Measurements from ENCODE around the gene EHMT1.

The EHMT1 gene

GRCh38 chr9:137837345-137838278 is 218.8 kb downstream of the EHMT1 start:
- Histone ChIP-seq H3K4me1 (ENCODE audit: control insufficient read depth, insufficient read depth, low read length, unreplicated experiment) (no peaks in the 10 kb centered on the region), H3K4me3 (ENCODE audit: low read depth, low read length) (no peak overlapping the region), H3K27ac (ENCODE audit: low read depth, low read length) (no peak overlapping the region), H2AFZ (ENCODE audit: low read length, unreplicated experiment) (no peak overlapping the region), H3K36me3 (ENCODE audit: insufficient read depth, low read length) (peaks cover 8% of the 10 kb centered on the region), H3K79me2 (ENCODE audit: control insufficient read depth, insufficient read depth, low read length, unreplicated experiment) (no peaks in the 10 kb centered on the region), H3K27me3 (ENCODE audit: insufficient read depth, low read length) (no peaks in the 10 kb centered on the region)

- Histone ChIP-seq H3K79me2 (ENCODE audit: control insufficient read depth, insufficient read depth, low read length, unreplicated experiment) (no peaks in the 10 kb centered on the region), H3K27ac (ENCODE audit: low read depth, low read length) (no peak overlapping the region), H3K4me1 (ENCODE audit: control insufficient read depth, insufficient read depth, low read length, unreplicated experiment) (no peaks in the 10 kb centered on the region), H3K4me3 (ENCODE audit: low read depth, low read length) (no peak overlapping the region), H2AFZ (ENCODE audit: low read length, unreplicated experiment) (no peak overlapping the region), H3K36me3 (ENCODE audit: insufficient read depth, low read length) (peaks cover 4% of the 10 kb centered on the region; the same call in 1 of the 2 replicates), H3K27me3 (ENCODE audit: insufficient read depth, low read length) (no peaks in the 10 kb centered on the region)
These were observed 219.8 kb downstream of the EHMT1 start for GRCh38 chr9:137838576-137838975.

- Histone ChIP-seq H3K36me3 (ENCODE audit: insufficient read depth, low read length) (no peaks in the 10 kb centered on the region), H3K27me3 (ENCODE audit: insufficient read depth, low read length) (no peaks in the 10 kb centered on the region), H3K4me3 (ENCODE audit: low read depth, low read length) (no peak overlapping the region), H3K79me2 (ENCODE audit: control insufficient read depth, insufficient read depth, low read length, unreplicated experiment) (no peaks in the 10 kb centered on the region), H2AFZ (ENCODE audit: low read length, unreplicated experiment) (no peak overlapping the region), H3K4me1 (ENCODE audit: control insufficient read depth, insufficient read depth, low read length, unreplicated experiment) (no peaks in the 10 kb centered on the region), H3K27ac (ENCODE audit: low read depth, low read length) (no peak overlapping the region)
These were observed 224.6 kb downstream of the EHMT1 start for GRCh38 chr9:137843355-137843754.

GRCh38 chr9:137851516-137852267 is 232.9 kb downstream of the EHMT1 start:
- Histone ChIP-seq H3K4me1 (ENCODE audit: control insufficient read depth, insufficient read depth, low read length, unreplicated experiment) (no peaks in the 10 kb centered on the region), H3K27ac (ENCODE audit: low read depth, low read length) (no peak overlapping the region), H3K36me3 (ENCODE audit: insufficient read depth, low read length) (no peaks in the 10 kb centered on the region), H3K4me3 (ENCODE audit: low read depth, low read length) (no peak overlapping the region), H3K79me2 (ENCODE audit: control insufficient read depth, insufficient read depth, low read length, unreplicated experiment) (no peaks in the 10 kb centered on the region), H2AFZ (ENCODE audit: low read length, unreplicated experiment) (no peak overlapping the region), H3K27me3 (ENCODE audit: insufficient read depth, low read length) (0 out of 2 replicates have a peak, but pooled peaks cover 2% of the 10 kb centered on the region)

GRCh38 chr9:137853392-137853995 is 234.7 kb downstream of the EHMT1 start:
- no peak overlapping the region for H3K4me3 ChIP-seq (ENCODE audit: low read depth, low read length)

GRCh38 chr9:137860361-137860760 is 241.6 kb downstream of the EHMT1 start:
- no peaks in the 10 kb centered on the region for H3K4me1 ChIP-seq (ENCODE audit: control insufficient read depth, insufficient read depth, low read length, unreplicated experiment)
- no peak overlapping the region for H3K27ac ChIP-seq (ENCODE audit: low read depth, low read length)
- H3K36me3 ChIP-seq (ENCODE audit: insufficient read depth, low read length) = no peaks in the 10 kb centered on the region
- no peaks in the 10 kb centered on the region; the same call in 1 of the 2 replicates for H3K27me3 ChIP-seq (ENCODE audit: insufficient read depth, low read length)
- no peak overlapping the region for H3K4me3 ChIP-seq (ENCODE audit: low read depth, low read length)
- no peak overlapping the region for H2AFZ ChIP-seq (ENCODE audit: low read length, unreplicated experiment)
- no peaks in the 10 kb centered on the region for H3K79me2 ChIP-seq (ENCODE audit: control insufficient read depth, insufficient read depth, low read length, unreplicated experiment)

More at GRCh38 chr9:137853392-137853995, 234.7 kb downstream of the EHMT1 start:
- Histone ChIP-seq H3K4me1 (ENCODE audit: control insufficient read depth, insufficient read depth, low read length, unreplicated experiment) (no peaks in the 10 kb centered on the region), H3K36me3 (ENCODE audit: insufficient read depth, low read length) (no peaks in the 10 kb centered on the region), H3K27ac (ENCODE audit: low read depth, low read length) (no peak overlapping the region), H3K27me3 (ENCODE audit: insufficient read depth, low read length) (0 out of 2 replicates have a peak, but pooled peaks cover 2% of the 10 kb centered on the region), H3K79me2 (ENCODE audit: control insufficient read depth, insufficient read depth, low read length, unreplicated experiment) (no peaks in the 10 kb centered on the region), H2AFZ (ENCODE audit: low read length, unreplicated experiment) (no peak overlapping the region)

GRCh38 chr9:137865581-137866145 is 246.9 kb downstream of the EHMT1 start:
- Histone ChIP-seq H3K36me3 (ENCODE audit: insufficient read depth, low read length) (no peaks in the 10 kb centered on the region), H3K4me3 (ENCODE audit: low read depth, low read length) (no peak overlapping the region), H3K4me1 (ENCODE audit: control insufficient read depth, insufficient read depth, low read length, unreplicated experiment) (no peaks in the 10 kb centered on the region), H3K27me3 (ENCODE audit: insufficient read depth, low read length) (peaks cover 7% of the 10 kb centered on the region), H3K79me2 (ENCODE audit: control insufficient read depth, insufficient read depth, low read length, unreplicated experiment) (no peaks in the 10 kb centered on the region), H2AFZ (ENCODE audit: low read length, unreplicated experiment) (no peak overlapping the region), H3K27ac (ENCODE audit: low read depth, low read length) (no peak overlapping the region)

- peaks cover 7% of the 10 kb centered on the region for H3K27me3 ChIP-seq (ENCODE audit: insufficient read depth, low read length)
- no peak overlapping the region for H3K4me3 ChIP-seq (ENCODE audit: low read depth, low read length)
- H3K4me1 ChIP-seq (ENCODE audit: control insufficient read depth, insufficient read depth, low read length, unreplicated experiment) = no peaks in the 10 kb centered on the region
- H2AFZ ChIP-seq (ENCODE audit: low read length, unreplicated experiment) = no peak overlapping the region
- no peaks in the 10 kb centered on the region for H3K79me2 ChIP-seq (ENCODE audit: control insufficient read depth, insufficient read depth, low read length, unreplicated experiment)
- H3K36me3 ChIP-seq (ENCODE audit: insufficient read depth, low read length) = no peaks in the 10 kb centered on the region
- H3K27ac ChIP-seq (ENCODE audit: low read depth, low read length) = no peak overlapping the region
These were observed 247.7 kb downstream of the EHMT1 start for GRCh38 chr9:137866226-137867141.

- Histone ChIP-seq H3K4me3 (ENCODE audit: low read depth, low read length) (no peak overlapping the region), H3K36me3 (ENCODE audit: insufficient read depth, low read length) (no peaks in the 10 kb centered on the region), H3K27me3 (ENCODE audit: insufficient read depth, low read length) (peaks cover 16% of the 10 kb centered on the region), H2AFZ (ENCODE audit: low read length, unreplicated experiment) (no peak overlapping the region), H3K27ac (ENCODE audit: low read depth, low read length) (no peak overlapping the region), H3K4me1 (ENCODE audit: control insufficient read depth, insufficient read depth, low read length, unreplicated experiment) (no peaks in the 10 kb centered on the region), H3K79me2 (ENCODE audit: control insufficient read depth, insufficient read depth, low read length, unreplicated experiment) (no peaks in the 10 kb centered on the region)
These were observed 251.6 kb downstream of the EHMT1 start for GRCh38 chr9:137870432-137870831.
